ENCODE results near the gene PPP4R4. TPM values are rescaled to one million over a fixed set of nuclear protein-coding genes. Genes with fewer than 3 reads are reported as not detected.

PPP4R4 gene
- total RNA-seq, 2 donors from 2014 or later: 4.6 to 8.4 TPM

GRCh38 chr14:94171208-94171607 is 2.9 kb upstream of the PPP4R4 start:
- H3K27ac ChIP-seq (ENCODE audit: low read depth, low read length): no peak overlapping the region
- Mint-ChIP-seq H3K36me3 (ENCODE audit: low read depth) (no peaks in the 10 kb centered on the region), H3K27me3 (ENCODE audit: insufficient read depth) (peaks cover 45% of the 10 kb centered on the region), H3K27ac (no peak overlapping the region), H3K4me3 (no peak overlapping the region), H3K9me3 (no peaks in the 10 kb centered on the region), H3K4me1 (peaks cover 4% of the 10 kb centered on the region)
- DNase-seq: no peak
- H3K9ac ChIP-seq (ENCODE audit: extremely low read depth, low read length, poor library complexity, severe bottlenecking): no peak overlapping the region
- no peak for TF ChIP-seq CTCF (conservative IDR thresholded peaks at IDR 0.05)
- H3K9me3 ChIP-seq (ENCODE audit: control insufficient read depth, low read length): peaks cover 5% of the 10 kb centered on the region
- H3K27me3 ChIP-seq (ENCODE audit: control insufficient read depth, insufficient read depth, low read length, poor library complexity, severe bottlenecking): peaks cover 38% of the 10 kb centered on the region
- 75 to 89% methylated on average over 2 to 3 of the region's 3 CpGs for WGBS, 2 experiments (ENCODE audit: insufficient coverage in 1 of 2, insufficient read length in 1 of 2)
- no peaks in the 10 kb centered on the region for H3K4me1 ChIP-seq (ENCODE audit: control insufficient read depth, insufficient read depth, low read length)
- H3K4me3 ChIP-seq (ENCODE audit: low read length): no peak overlapping the region
- H3K36me3 ChIP-seq (ENCODE audit: control insufficient read depth, insufficient read depth, low read length): no peaks in the 10 kb centered on the region

GRCh38 chr14:94172545-94172944 is 1.6 kb upstream of the PPP4R4 start:
- Histone ChIP-seq H3K36me3 (ENCODE audit: control insufficient read depth, insufficient read depth, low read length) (no peaks in the 10 kb centered on the region), H3K9ac (ENCODE audit: extremely low read depth, low read length, poor library complexity, severe bottlenecking) (no peak overlapping the region), H3K27me3 (ENCODE audit: control insufficient read depth, insufficient read depth, low read length, poor library complexity, severe bottlenecking) (peaks cover 51% of the 10 kb centered on the region), H3K4me3 (ENCODE audit: low read length) (no peak overlapping the region), H3K4me1 (ENCODE audit: control insufficient read depth, insufficient read depth, low read length) (no peaks in the 10 kb centered on the region), H3K27ac (ENCODE audit: low read depth, low read length) (no peak overlapping the region), H3K9me3 (ENCODE audit: control insufficient read depth, low read length) (peaks cover 5% of the 10 kb centered on the region)
- Mint-ChIP-seq H3K4me3 (no peak overlapping the region), H3K9me3 (no peaks in the 10 kb centered on the region), H3K36me3 (ENCODE audit: low read depth) (no peaks in the 10 kb centered on the region), H3K27me3 (ENCODE audit: insufficient read depth) (peaks cover 56% of the 10 kb centered on the region), H3K4me1 (peaks cover 4% of the 10 kb centered on the region), H3K27ac (no peak overlapping the region)
- WGBS, 2 experiments (ENCODE audit: insufficient coverage in 1 of 2, insufficient read length in 1 of 2): 92 to 94% methylated on average over 3 to 5 of the region's 5 CpGs
- DNase-seq: no peak
- TF ChIP-seq CTCF (conservative IDR thresholded peaks at IDR 0.05): no peak

GRCh38 chr14:94173471-94173884 is 644 bp upstream of the PPP4R4 start:
- WGBS, 2 experiments (ENCODE audit: insufficient coverage in 1 of 2, insufficient read length in 1 of 2): 7 to 22% methylated on average over 5 to 19 of the region's 20 CpGs
- Mint-ChIP-seq H3K36me3 (ENCODE audit: low read depth) (no peaks in the 10 kb centered on the region), H3K27ac (peak overlapping the region; percentile 59), H3K4me3 (peak overlapping the region; percentile 74), H3K27me3 (ENCODE audit: insufficient read depth) (peaks cover 58% of the 10 kb centered on the region), H3K9me3 (no peaks in the 10 kb centered on the region), H3K4me1 (peaks cover 4% of the 10 kb centered on the region)
- Histone ChIP-seq H3K36me3 (ENCODE audit: control insufficient read depth, insufficient read depth, low read length) (no peaks in the 10 kb centered on the region), H3K9me3 (ENCODE audit: control insufficient read depth, low read length) (peaks cover 5% of the 10 kb centered on the region), H3K27ac (ENCODE audit: low read depth, low read length) (no peak overlapping the region), H3K9ac (ENCODE audit: extremely low read depth, low read length, poor library complexity, severe bottlenecking) (peak overlapping the region; percentile 36), H3K4me3 (ENCODE audit: low read length) (peak overlapping the region; percentile 84), H3K27me3 (ENCODE audit: control insufficient read depth, insufficient read depth, low read length, poor library complexity, severe bottlenecking) (peaks cover 52% of the 10 kb centered on the region), H3K4me1 (ENCODE audit: control insufficient read depth, insufficient read depth, low read length) (no peaks in the 10 kb centered on the region)
- TF ChIP-seq CTCF (conservative IDR thresholded peaks at IDR 0.05): no peak
- no peak for DNase-seq

Measured in endodermal cell (in vitro differentiated cells).